Sigmoid colon (tissue), 7 donors: ENCODE measurements around the gene CFAP99. TPM values are rescaled to one million over a fixed set of nuclear protein-coding genes. Genes with fewer than 3 reads are reported as not detected.
A peak's percentile ranks its signal among the peaks of the same experiment; 100 is the strongest.

Experiments used
- DNase-seq: peaks from one replicate; pipeline ENCODE4 v3.0.0-alpha.2; 2019
- H3K27ac ChIP-seq, 4 donors: fragments of 200-600 bp; sonication (generic); one replicate each; pipeline ENCODE4 v1.5.1; 2016 to 2019; ENCODE audit warnings: mild to moderate bottlenecking in 1 of 4
- H3K27me3 ChIP-seq, 3 donors: fragments of 200-600 bp; sonication (generic); one replicate each; pipeline ENCODE4 v1.5.1; 2019; ENCODE audit warnings: mild to moderate bottlenecking in 1 of 3
- H3K36me3 ChIP-seq, 4 donors: fragments of 200-600 bp; sonication (generic); one replicate each; pipeline ENCODE4 v1.5.1; 2016 to 2019
- H3K4me1 ChIP-seq, 4 donors: fragments of 200-600 bp; sonication (generic); one replicate each; pipeline ENCODE4 v1.5.1; 2017 to 2019
- H3K4me3 ChIP-seq, 4 donors: fragments of 200-600 bp; sonication (generic); one replicate each; pipeline ENCODE4 v1.5.1; 2017 to 2019; ENCODE audit warnings: mild to moderate bottlenecking in 2 of 4, moderate library complexity in 1 of 4
- H3K9me3 ChIP-seq, 4 donors: fragments of 200-600 bp in 3 of 4; sonication (generic) in 3 of 4; one replicate each; pipeline versions ENCODE4 v1.5.1 to v1.6.1; 2013 to 2019
- EP300 ChIP-seq, 4 donors: sonication (generic); formaldehyde crosslinking; IDR thresholded peaks; one replicate each; pipeline ENCODE4 v1.6.1; 2017; ENCODE audit warnings: antibody characterized with exemption in 4 of 4
- POLR2A ChIP-seq, 2 donors: fragments of 450-650 bp; IDR thresholded peaks; one replicate each; pipeline ENCODE4 v1.6.1; 2016; ENCODE audit warnings: antibody characterized with exemption in 2 of 2, mild to moderate bottlenecking in 2 of 2, moderate library complexity in 2 of 2
- POLR2AphosphoS5 ChIP-seq, 4 donors: sonication (generic); formaldehyde crosslinking; IDR thresholded peaks; one replicate each; pipeline ENCODE4 v1.6.1; 2017; ENCODE audit warnings: antibody characterized with exemption in 4 of 4
- WGBS, 2 donors: extraction: QIAGEN DNeasy Blood & Tissue Kit; methylation state at CpG; one replicate each; pipeline ENCODE4 v1.1.7; 2013; 5-methylcytosine and 5-hydroxymethylcytosine counted together
- intact Hi-C: fragments of 100-400 bp; cut with DNase I; formaldehyde crosslinking; loops from one replicate; pipeline ENCODE4 v1.15.1; 2023
- polyA plus RNA-seq, 3 donors: library from polyadenylated mRNA; stranded (reverse); fragments of 200-250 nt; gene quantifications; one replicate each; pipeline ENCODE4 v1.2.3, GENCODE V29; 2013
- total RNA-seq, 4 donors: library from RNA; depleted of rRNA; stranded (reverse); fragments of >200 nt; gene quantifications; one replicate each; pipeline ENCODE4 v1.1.0, GENCODE V29; 2016
- TF ChIP-seq, protein P1 (sequence below), 4 experiments: fragments of 450-650 bp in 3 of 4; fragments of 200-600 bp in 1 of 4; IDR thresholded peaks; one replicate each; pipeline ENCODE4 v1.5.1; 2016 to 2019; ENCODE audit warnings: antibody characterized with exemption in 4 of 4, mild to moderate bottlenecking in 3 of 4, moderate library complexity in 2 of 4
- donor health status: healthy with polysubstance abuse.
- donor health status: Bipolar disorder and iron deficiency.
- donor health status: healthy.

Gene CFAP99
- total and polyA plus RNA-seq, 7 donors, result 0.58 TPM; not detected in 6

DNA sequence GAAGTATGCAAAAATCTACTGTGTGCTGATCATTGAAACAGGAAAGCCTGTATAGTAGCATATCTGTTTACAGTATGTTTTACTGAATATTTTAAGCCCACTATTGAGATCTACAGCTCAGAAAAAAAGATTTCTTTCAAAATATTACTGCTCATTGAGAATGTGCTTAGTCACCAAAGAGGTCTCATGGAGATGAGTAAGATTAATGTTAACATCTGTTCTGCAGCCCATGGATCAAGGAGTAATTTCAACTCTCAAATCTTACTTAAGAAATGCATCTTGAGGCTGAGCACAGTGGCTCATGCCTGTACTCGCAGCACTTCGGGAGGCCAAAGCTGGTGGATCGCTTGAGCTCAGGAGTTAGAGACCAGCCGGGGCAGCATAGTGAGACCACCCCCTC, 53.4 kb downstream of the CFAP99 start:
- intact Hi-C loops, result no loop called here
- no peaks in the 10 kb centered on the region for H3K27me3 ChIP-seq
- 96 to 98% methylated on average over 4 of the region's 4 CpGs for WGBS, 2 donors

DNA sequence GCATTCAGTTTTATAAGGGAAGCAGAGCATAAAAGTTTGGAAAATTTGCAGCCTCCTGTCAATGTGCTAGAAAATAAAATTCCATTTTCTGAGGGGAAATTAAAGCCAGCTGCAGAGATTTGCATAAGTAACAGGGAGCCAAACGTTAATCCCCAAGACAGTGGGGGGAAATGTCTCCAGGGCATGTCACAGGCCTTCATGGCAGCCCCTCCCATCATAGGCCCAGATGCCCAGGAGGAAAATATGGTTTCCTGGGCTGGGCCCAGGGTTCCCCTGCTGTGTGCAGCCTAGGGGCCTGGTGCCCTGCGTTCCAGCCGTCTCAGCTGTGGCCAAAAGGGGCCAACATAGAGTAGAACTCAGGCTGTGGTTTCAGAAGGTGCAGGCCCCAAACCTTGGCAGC, 59.5 kb downstream of the CFAP99 start:
- intact Hi-C loops, result no loop called here
- no peaks in the 10 kb centered on the region for H3K9me3 ChIP-seq
- DNase-seq, result no peak
- H3K27me3 ChIP-seq, result no peaks in the 10 kb centered on the region
- no peak overlapping the region for H3K4me3 ChIP-seq
- TF ChIP-seq, protein P1, sequence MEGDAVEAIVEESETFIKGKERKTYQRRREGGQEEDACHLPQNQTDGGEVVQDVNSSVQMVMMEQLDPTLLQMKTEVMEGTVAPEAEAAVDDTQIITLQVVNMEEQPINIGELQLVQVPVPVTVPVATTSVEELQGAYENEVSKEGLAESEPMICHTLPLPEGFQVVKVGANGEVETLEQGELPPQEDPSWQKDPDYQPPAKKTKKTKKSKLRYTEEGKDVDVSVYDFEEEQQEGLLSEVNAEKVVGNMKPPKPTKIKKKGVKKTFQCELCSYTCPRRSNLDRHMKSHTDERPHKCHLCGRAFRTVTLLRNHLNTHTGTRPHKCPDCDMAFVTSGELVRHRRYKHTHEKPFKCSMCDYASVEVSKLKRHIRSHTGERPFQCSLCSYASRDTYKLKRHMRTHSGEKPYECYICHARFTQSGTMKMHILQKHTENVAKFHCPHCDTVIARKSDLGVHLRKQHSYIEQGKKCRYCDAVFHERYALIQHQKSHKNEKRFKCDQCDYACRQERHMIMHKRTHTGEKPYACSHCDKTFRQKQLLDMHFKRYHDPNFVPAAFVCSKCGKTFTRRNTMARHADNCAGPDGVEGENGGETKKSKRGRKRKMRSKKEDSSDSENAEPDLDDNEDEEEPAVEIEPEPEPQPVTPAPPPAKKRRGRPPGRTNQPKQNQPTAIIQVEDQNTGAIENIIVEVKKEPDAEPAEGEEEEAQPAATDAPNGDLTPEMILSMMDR (IDR thresholded peaks at IDR 0.05), result no peak
- no peak for TF ChIP-seq POLR2A (IDR thresholded peaks at IDR 0.05)
- TF ChIP-seq EP300 (IDR thresholded peaks at IDR 0.05), result no peak
- no peak for TF ChIP-seq POLR2AphosphoS5 (IDR thresholded peaks at IDR 0.05)
- H3K27ac ChIP-seq, result no peak overlapping the region
- H3K4me1 ChIP-seq, result peaks cover 0 to 56% (median 48%) of the 10 kb centered on the region in 4 donors
- WGBS, 2 donors, result 28 to 33% methylated on average over 3 of the region's 3 CpGs
- peaks cover 0 to 7% (median 0%) of the 10 kb centered on the region in 4 donors for H3K36me3 ChIP-seq

More for the DNA sequence above, 53.4 kb downstream of the CFAP99 start:
- H3K4me1 ChIP-seq, result peaks cover 0 to 37% (median 27%) of the 10 kb centered on the region in 4 donors
- DNase-seq, result no peak
- H3K4me3 ChIP-seq, result no peak overlapping the region
- no peak for TF ChIP-seq POLR2AphosphoS5 (IDR thresholded peaks at IDR 0.05)
- TF ChIP-seq POLR2A (IDR thresholded peaks at IDR 0.05), result no peak
- TF ChIP-seq, protein P1 (IDR thresholded peaks at IDR 0.05), result no peak
- no peak for TF ChIP-seq EP300 (IDR thresholded peaks at IDR 0.05)
- H3K27ac ChIP-seq, result no peak overlapping the region
- H3K36me3 ChIP-seq, result peaks cover 0 to 27% (median 0%) of the 10 kb centered on the region in 4 donors
- H3K9me3 ChIP-seq, result no peaks in the 10 kb centered on the region

DNA sequence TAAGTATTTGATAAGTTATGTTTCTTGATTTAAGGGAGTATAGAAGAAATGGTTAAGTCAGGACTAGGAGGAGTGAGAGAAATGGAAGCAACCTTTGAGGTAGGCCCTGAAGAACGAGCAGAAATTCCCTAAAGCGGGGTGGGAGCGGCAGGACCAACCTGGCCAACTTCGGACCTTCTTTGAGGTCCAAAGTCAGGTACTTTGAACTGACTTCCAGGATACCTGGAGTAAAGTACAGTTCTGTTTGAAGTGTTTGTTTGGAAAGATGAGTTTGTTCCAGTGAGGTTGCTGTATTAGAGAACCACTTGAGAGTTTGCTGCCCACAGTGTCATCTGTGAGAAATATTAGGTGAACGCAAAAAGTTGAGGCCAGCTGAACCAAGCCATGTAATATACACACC, 61.9 kb downstream of the CFAP99 start:
- H3K27ac ChIP-seq, result no peak overlapping the region
- H3K36me3 ChIP-seq, result no peaks in the 10 kb centered on the region
- no peaks in the 10 kb centered on the region for H3K9me3 ChIP-seq
- intact Hi-C loops, result no loop called here
- H3K4me1 ChIP-seq, result peaks cover 0 to 80% (median 71%) of the 10 kb centered on the region in 4 donors
- TF ChIP-seq, protein P1 (IDR thresholded peaks at IDR 0.05), result no peak
- TF ChIP-seq EP300 (IDR thresholded peaks at IDR 0.05), result no peak
- no peak for TF ChIP-seq POLR2AphosphoS5 (IDR thresholded peaks at IDR 0.05)
- TF ChIP-seq POLR2A (IDR thresholded peaks at IDR 0.05), result no peak
- H3K4me3 ChIP-seq, result no peak overlapping the region
- DNase-seq, result no peak
- no peaks in the 10 kb centered on the region for H3K27me3 ChIP-seq
- WGBS, 2 donors, result 85 to 95% methylated on average over 5 of the region's 5 CpGs

DNA sequence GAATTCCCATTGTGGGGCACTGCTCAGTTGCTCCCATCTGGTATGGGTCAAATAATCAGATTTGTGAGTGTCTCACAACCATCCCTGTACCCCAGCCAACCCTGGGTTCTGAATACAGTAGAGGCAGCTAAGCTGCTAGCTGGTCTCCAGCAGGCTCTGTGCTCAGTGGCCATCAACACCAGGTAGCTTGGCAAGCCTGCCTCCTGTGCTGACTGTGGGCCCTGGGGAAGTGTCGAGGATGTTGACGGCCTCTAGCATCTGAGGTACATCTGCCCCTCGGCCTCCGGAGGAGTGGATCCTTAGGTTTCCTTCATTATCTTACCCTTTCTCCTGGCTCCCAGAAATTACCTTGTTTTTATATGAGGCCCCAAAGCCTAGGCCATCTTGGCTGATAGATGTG, 63.4 kb downstream of the CFAP99 start:
- intact Hi-C loops, result no loop called here

More for the DNA sequence above, 63.4 kb downstream of the CFAP99 start:
- Histone ChIP-seq H3K4me1 (peaks cover 0 to 83% (median 81%) of the 10 kb centered on the region in 4 donors), H3K4me3 (no peak overlapping the region), H3K36me3 (no peaks in the 10 kb centered on the region), H3K27ac (peak overlapping the region; percentile 58 to 77 (median 65)), H3K9me3 (no peaks in the 10 kb centered on the region), H3K27me3 (no peaks in the 10 kb centered on the region)
- TF ChIP-seq POLR2A (IDR thresholded peaks at IDR 0.05) (no peak), POLR2AphosphoS5 (IDR thresholded peaks at IDR 0.05) (no peak), EP300 (IDR thresholded peaks at IDR 0.05) (no peak)
- TF ChIP-seq, protein P1 (IDR thresholded peaks at IDR 0.05), result no peak
- 66 to 83% methylated on average over 4 of the region's 4 CpGs for WGBS, 2 donors
- no peak for DNase-seq
